Fibroblast of skin of left quadriceps (primary cell): Measurements from ENCODE around the gene ANAPC2.

Source experiments
- DNase-seq, 2 experiments: peaks; one replicate each; pipeline ENCODE4 v3.0.0-alpha.2; 2013; ENCODE audit warnings: low read depth in 2 of 2

ANAPC2 gene

GRCh38 chr9:137127301-137128157 lies 60.8 kb downstream of the ANAPC2 start:
- no peak for DNase-seq

- no peak for DNase-seq
These were observed 61.6 kb downstream of the ANAPC2 start for GRCh38 chr9:137126786-137127185.
